ENCODE results near the gene TEX22.

TEX22 gene

DNA sequence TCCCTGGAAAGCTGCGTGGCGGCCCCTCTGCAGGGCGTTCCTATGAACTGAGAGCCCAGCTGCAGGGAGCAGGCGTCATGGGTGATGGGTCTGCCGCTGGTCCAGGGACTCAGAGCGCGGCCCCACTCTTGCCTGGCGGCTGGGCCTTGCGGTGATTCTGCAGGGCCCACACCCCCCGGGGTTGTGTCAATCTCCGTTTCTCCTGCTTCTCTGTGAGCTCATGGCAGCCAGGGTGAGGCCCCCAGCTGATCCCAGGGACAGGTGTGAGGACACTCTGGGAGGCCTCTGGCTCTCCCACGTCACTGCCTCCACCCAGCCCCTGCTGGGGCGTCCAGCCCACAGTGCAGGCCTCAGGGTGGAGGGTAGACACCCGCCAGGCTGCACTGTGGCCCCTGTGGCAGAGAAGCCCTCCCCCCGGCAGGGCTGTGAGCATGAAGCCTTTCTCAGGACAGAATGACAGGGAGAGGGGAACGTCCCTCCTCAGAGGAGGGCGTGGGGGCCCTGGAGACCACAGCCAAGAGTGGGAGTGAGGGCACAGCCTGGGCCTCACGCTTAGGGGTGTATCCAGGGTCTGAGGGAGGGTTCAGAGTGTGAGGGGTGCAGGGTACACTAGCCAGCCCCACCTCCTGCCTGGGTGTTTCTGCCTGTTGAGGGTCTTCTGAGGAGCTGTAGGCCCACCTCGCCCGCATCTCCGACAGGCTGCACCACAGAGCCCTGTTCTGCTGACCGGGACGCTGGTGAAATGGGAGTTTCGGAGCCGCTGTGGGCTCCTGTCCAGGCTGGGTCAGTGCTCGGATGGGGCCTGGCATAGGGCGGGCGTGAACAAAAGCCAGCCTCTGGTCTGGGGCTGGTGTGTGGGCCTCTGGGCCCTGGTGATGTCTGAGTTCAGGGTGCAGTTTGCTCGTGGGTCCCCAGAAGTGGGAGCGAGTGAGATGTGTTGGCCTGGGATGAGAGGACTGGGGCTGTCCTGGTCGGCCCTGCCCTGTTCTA, 49.6 kb downstream of the TEX22 start:
- no peak for DNase-seq (ENCODE audit: low spot score)
- TF ChIP-seq, protein P1, sequence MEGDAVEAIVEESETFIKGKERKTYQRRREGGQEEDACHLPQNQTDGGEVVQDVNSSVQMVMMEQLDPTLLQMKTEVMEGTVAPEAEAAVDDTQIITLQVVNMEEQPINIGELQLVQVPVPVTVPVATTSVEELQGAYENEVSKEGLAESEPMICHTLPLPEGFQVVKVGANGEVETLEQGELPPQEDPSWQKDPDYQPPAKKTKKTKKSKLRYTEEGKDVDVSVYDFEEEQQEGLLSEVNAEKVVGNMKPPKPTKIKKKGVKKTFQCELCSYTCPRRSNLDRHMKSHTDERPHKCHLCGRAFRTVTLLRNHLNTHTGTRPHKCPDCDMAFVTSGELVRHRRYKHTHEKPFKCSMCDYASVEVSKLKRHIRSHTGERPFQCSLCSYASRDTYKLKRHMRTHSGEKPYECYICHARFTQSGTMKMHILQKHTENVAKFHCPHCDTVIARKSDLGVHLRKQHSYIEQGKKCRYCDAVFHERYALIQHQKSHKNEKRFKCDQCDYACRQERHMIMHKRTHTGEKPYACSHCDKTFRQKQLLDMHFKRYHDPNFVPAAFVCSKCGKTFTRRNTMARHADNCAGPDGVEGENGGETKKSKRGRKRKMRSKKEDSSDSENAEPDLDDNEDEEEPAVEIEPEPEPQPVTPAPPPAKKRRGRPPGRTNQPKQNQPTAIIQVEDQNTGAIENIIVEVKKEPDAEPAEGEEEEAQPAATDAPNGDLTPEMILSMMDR (IDR thresholded peaks at IDR 0.05; ENCODE audit: extremely low read depth, missing control alignments), result no peak

DNA sequence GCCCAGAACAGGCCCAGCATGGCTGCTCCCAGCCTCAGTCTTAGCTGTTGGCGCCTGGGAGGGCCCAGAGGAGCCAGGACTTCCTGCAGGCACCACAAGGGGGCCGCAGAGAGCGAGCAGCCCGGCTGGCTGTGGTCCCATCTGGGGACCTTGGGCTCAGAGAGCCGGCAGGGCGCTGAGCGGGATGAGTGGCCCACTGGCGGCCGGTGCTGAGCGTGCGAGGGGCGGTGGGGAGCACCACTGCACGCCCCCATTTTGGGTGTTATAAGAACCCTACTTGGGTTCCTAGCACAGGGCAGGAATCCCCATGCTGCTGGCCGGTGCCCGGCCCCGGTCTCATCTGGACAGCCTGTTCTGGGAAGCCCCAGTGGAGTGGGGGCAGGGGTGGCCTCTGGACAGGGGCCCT, 50.4 kb downstream of the TEX22 start:
- TF ChIP-seq, protein P1 (IDR thresholded peaks at IDR 0.05; ENCODE audit: extremely low read depth, missing control alignments), result peak; percentile 74
- peak; percentile 89 for DNase-seq (ENCODE audit: low spot score)

DNA sequence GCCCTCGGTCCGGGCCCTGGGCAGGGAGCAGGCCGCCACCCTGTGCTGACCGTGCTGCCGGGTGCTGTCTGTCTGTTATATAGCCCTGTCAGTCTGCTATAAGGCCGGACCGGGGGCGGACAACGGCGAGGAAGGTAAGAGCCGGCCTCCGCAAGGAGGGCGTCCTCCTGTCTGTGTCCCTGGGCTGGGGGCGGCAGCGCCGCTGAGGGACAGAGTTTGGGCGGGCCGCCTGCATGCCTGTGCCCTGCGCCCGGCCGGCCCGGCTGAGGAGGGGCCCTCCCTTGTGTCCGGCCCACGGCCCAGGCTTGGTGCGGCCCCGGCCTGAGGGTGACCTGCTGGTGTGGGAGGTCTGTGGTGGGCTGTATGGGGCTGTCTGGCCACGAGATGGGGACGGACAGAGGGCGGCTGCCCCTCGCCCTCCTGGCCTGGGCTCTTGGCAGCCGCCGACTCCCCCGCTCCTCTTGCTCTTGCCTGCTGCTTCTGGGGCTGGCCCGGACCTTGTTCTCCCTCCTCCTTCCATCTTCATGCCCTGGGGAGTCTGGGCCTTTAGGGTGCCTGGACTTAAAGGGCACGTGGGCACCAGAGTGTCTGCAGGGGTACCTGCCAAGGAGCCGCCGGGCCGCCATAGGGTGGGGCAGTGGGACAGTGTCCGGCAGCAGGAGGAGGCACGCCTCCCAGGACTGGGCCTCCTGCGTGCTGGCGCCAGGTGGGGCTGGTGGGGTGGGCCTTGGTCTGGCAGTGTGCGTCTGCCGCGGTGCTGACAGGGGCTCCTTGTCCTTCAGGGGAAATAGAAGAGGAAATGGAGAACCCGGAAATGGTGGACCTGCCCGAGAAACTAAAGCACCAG, 51.2 kb downstream of the TEX22 start:
- DNase-seq (ENCODE audit: low spot score), result no peak
- TF ChIP-seq, protein P1 (IDR thresholded peaks at IDR 0.05; ENCODE audit: extremely low read depth, missing control alignments), result no peak

DNA sequence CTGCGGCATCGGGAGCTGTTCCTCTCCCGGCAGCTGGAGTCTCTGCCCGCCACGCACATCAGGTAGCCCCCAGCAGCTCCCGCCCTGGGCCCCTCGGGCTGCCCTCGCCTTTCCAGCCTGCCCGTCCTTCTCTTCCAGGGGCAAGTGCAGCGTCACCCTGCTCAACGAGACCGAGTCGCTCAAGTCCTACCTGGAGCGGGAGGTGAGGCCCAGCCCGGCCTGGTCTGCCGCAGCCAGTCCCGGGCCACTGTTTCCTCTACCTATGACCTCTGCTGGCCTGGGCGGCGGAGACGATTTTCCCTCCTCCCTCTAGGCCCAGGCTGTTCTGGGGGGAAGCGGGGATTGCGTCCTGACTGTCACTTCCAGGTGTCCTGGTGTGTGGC, 51.8 kb downstream of the TEX22 start:
- TF ChIP-seq, protein P1 (IDR thresholded peaks at IDR 0.05; ENCODE audit: extremely low read depth, missing control alignments), result no peak
- no peak for DNase-seq (ENCODE audit: low spot score)

DNA sequence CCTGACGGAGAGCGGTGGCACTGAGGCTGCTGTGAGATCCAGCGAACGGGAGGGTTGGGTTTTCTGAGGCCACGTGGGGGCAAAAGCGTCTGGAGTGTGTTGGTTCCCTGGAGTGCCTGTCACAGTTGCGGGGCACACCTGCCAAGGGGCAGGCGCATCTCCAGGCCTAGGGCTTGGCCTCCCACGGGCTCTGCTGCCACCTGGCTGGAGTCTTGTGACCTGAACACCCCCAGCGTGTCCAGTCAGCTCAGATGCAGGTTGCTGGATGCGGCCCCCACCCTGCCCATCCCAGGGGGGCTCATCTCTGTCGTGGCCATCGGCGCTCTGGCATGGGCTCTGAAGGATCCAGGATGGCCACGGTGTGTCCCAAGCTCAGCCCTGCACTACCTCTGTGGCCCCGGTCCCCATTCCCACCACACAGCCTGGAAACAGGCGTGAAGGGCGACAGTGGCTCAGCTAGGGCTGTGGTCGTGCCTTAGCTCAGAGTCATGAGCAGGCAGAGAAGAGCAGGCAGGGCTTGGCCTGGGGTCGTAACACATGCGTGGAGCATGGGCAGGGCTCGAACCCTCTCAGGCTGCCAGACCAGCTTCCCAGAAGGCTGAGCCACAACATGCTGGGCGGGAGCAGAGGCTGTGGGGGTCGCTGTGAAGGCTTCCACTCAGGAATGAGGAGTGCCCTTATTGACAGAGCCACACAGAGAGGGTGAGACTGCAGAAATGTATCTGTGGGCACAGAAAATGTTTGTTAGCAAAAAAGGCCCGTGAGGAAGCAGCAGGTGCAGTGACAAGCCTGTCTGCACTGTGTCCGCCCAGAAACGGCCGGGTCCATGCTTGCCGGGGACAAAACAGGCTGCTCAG, 52.8 kb downstream of the TEX22 start:
- DNase-seq (ENCODE audit: low spot score), result no peak
- TF ChIP-seq, protein P1 (IDR thresholded peaks at IDR 0.05; ENCODE audit: extremely low read depth, missing control alignments), result no peak

DNA sequence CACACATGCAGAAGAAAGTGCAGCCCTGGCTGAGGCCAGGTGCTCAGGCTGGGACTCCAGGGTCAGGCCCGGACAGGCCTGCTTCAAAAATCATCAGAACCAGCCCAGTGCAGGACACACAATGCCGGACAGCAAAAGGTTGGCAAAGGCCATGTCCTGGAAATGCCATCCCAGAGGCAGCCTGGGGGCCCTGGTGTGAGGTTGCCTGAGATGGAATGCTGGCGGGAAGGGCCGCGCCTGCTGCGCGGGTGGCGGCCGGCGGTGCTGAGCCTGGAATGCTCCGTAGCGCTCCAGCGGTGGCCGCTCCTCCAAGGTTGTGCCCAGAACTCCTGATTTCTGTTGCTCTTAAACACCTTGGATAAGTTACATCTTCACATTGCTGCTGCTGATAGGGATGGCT, 54.6 kb downstream of the TEX22 start:
- no peak for DNase-seq (ENCODE audit: low spot score)
- TF ChIP-seq, protein P1 (IDR thresholded peaks at IDR 0.05; ENCODE audit: extremely low read depth, missing control alignments), result no peak
